Measurements from ENCODE around the gene TTPAL.
"Not testable (repeated sequence)": the region's sequence is repeated elsewhere in the genome, so short reads cannot be mapped to it uniquely, and the experiment has no call there.

Gene TTPAL

DNA sequence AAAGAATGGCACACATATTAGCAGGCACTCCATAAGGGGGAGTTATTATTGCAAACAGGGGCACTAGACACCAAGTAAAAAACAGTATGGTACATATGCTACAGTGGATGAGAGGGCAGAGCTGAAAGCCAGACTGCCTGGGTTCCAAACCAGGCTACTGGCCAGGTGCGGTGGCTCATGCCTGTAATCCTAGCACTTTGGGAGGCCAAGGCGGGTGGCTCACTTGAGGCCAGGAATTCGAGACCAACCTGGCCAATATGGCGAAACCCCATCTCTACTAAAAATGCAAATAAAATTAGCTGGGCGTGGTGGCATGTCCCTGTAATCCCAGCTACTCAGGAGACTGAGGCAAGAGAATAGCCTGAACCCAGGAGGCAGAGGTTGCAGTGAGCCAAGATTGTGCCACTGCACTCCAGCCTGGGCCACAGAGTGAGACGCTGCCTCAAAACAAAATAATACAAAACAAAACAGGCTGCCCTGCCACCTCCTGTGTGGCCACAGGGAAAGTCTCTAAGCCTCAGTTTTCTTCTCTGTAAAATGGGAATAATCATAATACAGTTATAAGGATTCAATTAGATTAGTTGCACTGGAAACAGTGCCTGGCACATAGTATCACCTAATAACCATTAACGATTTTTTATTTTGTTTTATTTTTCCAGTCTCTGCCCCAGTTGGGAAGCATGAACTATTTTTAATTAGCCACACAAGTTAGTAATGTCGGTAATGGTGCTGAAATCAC is 7.5 kb upstream of the TTPAL start:
- no peak for DNase-seq (ENCODE audit: low spot score)

GRCh38 chr20:44470327-44470726 is 5.3 kb upstream of the TTPAL start:
- no peak for DNase-seq (ENCODE audit: low spot score)

GRCh38 chr20:44471481-44471882 is 4.2 kb upstream of the TTPAL start:
- DNase-seq (ENCODE audit: low spot score): peak; percentile 46

DNA sequence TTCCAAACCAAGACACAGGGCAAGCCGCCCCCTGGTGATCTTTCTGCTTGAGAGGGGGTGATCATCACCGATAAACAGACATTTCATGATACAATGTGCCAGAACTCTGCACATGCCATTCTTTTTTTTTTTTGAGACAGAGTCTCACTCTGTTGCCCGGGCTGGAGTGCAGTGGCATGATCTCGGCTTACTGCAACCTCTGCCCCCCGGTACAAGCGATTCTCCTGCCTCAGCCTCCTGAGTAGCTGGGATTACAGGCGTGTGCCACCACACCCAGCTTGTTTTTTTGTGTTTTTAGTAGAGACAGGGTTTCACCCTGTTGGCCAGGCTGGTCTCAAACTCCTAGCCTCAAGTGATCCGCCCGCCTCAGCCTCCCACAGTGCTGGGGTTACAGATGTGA is 3.4 kb upstream of the TTPAL start:
- not testable (repeated sequence) for DNase-seq (ENCODE audit: low spot score)

- DNase-seq (ENCODE audit: low spot score): no peak
Measured at GRCh38 chr20:44475372-44475693, 341 bp upstream of the TTPAL start.

DNA sequence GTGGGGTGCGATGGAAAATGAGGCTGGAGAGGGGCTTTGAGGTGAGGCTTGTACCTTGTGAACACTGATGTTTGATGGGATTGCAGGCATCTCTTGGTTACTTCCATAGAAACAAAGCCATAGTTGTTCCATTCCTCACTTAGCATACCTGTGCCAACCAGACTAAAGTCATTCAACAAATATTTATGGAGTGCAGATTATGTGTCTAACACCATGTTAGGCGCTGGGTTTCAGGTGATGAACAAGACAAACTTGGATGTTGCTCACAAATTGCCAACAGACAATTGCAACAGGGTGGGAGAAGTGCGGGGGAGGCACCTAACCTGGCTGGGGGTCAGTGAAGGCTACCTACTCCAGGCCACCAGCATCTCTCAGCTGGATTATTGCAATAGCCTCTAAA is 1.5 kb downstream of the TTPAL start:
- peak; percentile 41 for DNase-seq (ENCODE audit: low spot score)

DNA sequence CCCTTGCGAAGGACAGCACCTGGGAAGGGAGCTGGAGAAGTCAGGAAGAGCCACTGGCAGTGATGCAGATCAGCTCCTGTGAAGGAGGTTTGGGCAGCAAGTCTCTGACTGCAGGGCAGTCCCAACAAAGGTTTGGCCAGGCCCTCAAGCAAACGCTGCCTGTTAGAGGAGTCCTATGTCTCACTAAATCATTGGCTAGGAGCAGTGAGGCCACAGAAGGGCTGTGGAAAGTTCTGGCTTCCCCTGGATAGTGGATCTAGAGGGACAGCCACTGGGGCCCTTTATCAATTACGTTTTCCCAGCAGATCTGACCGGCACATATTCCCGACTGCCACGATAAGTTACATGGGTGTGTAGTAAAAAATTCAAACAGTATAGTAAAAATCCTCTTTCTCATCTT is 2.5 kb downstream of the TTPAL start:
- DNase-seq (ENCODE audit: low spot score): peak; percentile 43

- no peak for DNase-seq (ENCODE audit: low spot score)
Measured at GRCh38 chr20:44479643-44480042, 4.0 kb downstream of the TTPAL start.

DNA sequence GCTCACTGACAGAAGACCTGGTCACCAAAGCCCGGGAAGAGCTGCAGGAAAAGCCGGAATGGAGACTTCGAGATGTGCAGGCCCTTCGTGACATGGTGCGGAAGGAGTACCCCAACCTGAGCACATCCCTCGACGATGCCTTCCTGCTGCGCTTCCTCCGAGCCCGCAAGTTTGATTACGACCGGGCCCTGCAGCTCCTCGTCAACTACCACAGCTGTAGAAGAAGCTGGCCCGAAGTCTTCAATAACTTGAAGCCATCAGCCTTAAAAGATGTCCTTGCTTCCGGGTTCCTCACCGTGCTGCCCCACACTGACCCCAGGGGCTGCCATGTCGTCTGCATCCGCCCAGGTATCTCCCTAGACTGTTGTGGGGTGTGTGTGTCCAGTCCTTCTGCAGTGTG is 4.4 kb downstream of the TTPAL start:
- no peak for DNase-seq (ENCODE audit: low spot score)

GRCh38 chr20:44481719-44482416 is 6.2 kb downstream of the TTPAL start:
- no peak for DNase-seq (ENCODE audit: low spot score)

DNA sequence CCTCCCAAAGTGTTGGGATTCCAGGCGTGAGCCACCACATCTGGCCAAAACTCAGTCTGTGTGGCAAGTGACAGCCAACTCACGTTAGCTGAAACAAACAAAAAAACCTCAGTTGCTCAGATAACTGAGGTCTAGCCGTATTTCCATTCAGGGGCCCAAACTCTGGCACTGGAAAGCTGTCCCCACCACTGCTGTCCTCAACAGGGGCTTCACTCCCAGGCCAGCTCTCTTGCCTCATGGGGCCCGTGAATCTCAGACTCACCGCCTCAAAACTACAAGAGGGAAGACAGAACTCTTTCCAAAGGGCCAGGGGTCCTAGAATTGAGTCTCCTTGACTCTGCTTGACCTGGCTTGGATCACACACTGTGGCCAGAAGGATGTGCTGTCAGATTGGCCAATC is 7.4 kb downstream of the TTPAL start:
- no peak for DNase-seq (ENCODE audit: low spot score)

DNA sequence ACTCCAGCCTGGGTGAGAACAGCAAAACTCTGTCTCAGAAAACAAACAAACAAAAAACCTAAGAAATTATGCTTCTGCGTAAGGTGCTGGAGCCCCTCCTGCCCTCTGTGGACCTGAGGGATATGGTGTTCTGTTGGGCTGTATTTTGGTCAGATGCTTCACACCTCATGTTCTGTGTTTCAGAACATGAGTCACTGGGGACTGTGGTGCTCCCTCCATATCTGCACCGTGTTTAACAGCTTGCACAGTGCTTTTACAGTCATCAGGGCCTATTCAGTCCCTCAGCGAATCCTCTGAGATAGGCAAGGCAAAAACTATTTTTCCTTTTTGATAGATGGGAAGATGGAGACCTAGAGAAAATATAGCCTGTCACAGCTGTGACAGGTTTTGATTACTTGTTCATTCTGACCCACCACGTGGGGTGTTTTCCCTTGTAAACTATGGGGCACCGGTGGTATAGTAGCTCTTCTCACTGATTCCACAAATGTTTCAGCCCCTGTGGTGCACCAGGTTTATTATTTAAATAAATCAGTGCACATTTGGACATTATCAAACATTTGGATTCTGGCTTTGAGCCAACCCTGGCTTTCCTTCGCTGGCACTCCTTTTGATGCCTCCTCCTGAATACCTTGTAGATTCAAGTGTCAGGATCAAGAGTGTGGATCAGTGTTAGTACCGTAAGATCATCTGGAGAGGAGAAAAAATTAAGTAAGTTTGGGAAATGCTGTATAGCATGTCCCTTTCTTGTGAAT is 9.6 kb downstream of the TTPAL start:
- DNase-seq (ENCODE audit: low spot score): no peak

- no peak for DNase-seq (ENCODE audit: low spot score)
Measured at GRCh38 chr20:44485830-44486198, 10.1 kb downstream of the TTPAL start.

DNA sequence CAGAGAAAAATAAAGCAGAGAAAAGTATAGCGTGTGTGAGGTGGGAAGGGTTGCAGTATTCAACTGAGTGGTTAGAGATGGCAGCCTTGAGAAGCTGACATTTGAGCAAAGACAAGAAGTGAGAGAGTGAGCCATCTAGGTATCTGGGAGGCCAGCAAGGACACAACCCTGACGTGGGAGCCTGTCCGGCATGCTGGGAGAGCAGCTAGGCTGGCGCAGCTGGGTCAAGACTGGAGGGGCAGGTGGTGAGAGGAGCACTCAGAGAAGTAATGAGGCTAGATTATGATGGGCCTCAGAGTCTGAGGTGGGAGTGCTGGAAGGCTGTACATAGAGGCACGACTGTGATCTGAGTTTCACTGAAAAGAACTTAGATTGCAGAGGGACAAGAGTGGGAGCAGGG is 12.9 kb downstream of the TTPAL start:
- DNase-seq (ENCODE audit: low spot score): no peak

DNA sequence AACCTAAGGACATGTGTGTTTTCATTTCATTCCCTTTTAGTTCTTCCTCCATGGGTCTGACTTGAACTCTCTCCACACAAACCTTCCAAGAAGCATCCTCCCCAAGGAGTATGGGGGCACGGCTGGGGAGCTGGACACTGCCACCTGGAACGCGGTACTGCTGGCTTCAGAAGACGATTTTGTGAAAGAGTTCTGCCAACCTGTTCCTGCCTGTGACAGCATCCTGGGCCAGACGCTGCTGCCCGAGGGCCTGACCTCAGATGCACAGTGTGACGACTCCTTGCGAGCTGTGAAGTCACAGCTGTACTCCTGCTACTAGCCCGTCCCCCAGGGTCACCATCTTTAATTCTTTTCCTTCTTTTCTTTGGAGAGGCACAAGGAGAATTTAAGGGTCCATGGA is 13.5 kb downstream of the TTPAL start:
- DNase-seq (ENCODE audit: low spot score): no peak

GRCh38 chr20:44489931-44490330 is 14.3 kb downstream of the TTPAL start:
- no peak for DNase-seq (ENCODE audit: low spot score)

GRCh38 chr20:44491635-44492395 is 16.1 kb downstream of the TTPAL start:
- DNase-seq (ENCODE audit: low spot score): no peak

- DNase-seq (ENCODE audit: low spot score): no peak
Measured at GRCh38 chr20:44494266-44494665, 18.6 kb downstream of the TTPAL start.

GRCh38 chr20:44494681-44495080 is 19.0 kb downstream of the TTPAL start:
- DNase-seq (ENCODE audit: low spot score): no peak

DNA sequence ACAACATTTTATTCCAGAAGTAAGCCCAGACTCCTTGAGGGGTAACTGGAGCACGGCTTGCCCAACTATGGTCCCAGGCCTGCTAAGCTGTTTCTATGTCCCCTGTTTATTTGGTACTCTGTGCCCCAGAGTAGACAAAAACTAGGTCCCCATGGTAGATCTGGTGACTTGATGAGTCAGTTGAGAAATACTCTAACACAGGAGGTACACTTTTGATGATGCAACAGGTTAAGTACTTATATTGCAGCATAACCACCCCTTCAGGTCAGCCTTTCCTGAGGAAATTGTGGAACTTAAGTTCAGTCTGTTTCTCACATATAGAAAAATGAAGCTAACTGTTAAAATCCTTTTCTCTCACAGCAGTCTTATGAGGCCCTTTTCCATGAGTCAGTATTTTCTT is 19.6 kb downstream of the TTPAL start:
- no peak for DNase-seq (ENCODE audit: low spot score)

GRCh38 chr20:44495802-44496481 is 20.3 kb downstream of the TTPAL start:
- DNase-seq (ENCODE audit: low spot score): no peak

DNA sequence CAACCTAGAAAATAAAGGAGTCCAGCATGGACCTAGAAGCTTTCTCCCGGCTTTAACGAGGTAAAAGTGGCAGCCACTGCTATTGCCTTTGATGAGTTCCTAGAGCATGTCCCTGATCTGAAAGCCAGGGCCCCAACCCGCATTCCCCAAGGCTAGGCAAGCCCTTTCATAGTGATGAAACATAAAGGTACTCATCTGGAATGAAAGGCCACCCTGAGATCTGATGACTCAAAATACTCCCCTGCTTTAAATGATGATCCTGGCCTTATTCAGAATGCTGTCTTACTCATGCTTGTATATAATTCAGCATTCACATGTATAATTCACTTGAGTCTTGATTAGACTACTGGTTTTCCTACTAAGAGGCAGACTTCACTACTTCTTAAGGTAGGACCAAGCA is 21.3 kb downstream of the TTPAL start:
- DNase-seq (ENCODE audit: low spot score): no peak
